Neutrophil (primary cell): Measurements from ENCODE around the gene SLC38A11.

ENCODE experiments used
- H3K27ac ChIP-seq: fragments of 200-600 bp; sonication (generic); 2 replicates; pipeline ENCODE4 v1.5.1; 2016; ENCODE audit warnings: mild to moderate bottlenecking, moderate library complexity
- H3K27me3 ChIP-seq: fragments of 200-600 bp; sonication (generic); 2 replicates; pipeline ENCODE4 v1.6.0; 2016; ENCODE audit warnings: mild to moderate bottlenecking
- H3K36me3 ChIP-seq: fragments of 200-600 bp; sonication (generic); 2 replicates; pipeline ENCODE4 v1.5.1; 2017
- H3K4me1 ChIP-seq, 2 experiments: fragments of 200-600 bp in 1 of 2; sonication (generic) in 1 of 2; 1 replicate in 1 of 2; 2 replicates in 1 of 2; pipeline versions ENCODE4 v1.5.1 to v1.6.1; 2013 to 2016; ENCODE audit warnings: low read depth in 1 of 2, low read length in 1 of 2, mild to moderate bottlenecking in 1 of 2, moderate library complexity in 1 of 2; ENCODE audit not compliant: control insufficient read depth in 1 of 2, insufficient read depth in 1 of 2
- H3K4me3 ChIP-seq, 2 experiments: fragments of 200-600 bp in 1 of 2; sonication (generic) in 1 of 2; 1 replicate in 1 of 2; 2 replicates in 1 of 2; pipeline ENCODE4 v1.5.1; 2013 to 2016; ENCODE audit warnings: low read depth in 1 of 2, low read length in 1 of 2, mild to moderate bottlenecking in 1 of 2, moderate library complexity in 1 of 2
- H3K9me3 ChIP-seq: fragments of 200-600 bp; sonication (generic); 2 replicates; pipeline ENCODE4 v1.5.1; 2016
- CTCF ChIP-seq: fragments of 200-600 bp; sonication (generic); IDR thresholded peaks from 2 replicates; pipeline ENCODE4 v1.5.1; 2016; ENCODE audit warnings: antibody characterized with exemption

Gene SLC38A11

GRCh38 chr2:164888592-164888991 is 66.7 kb downstream of the SLC38A11 start:
- Histone ChIP-seq H3K36me3 (no peaks in the 10 kb centered on the region), H3K27ac (no peak overlapping the region), H3K9me3 (no peaks in the 10 kb centered on the region), H3K4me3 (no peak overlapping the region), H3K27me3 (no peaks in the 10 kb centered on the region), H3K4me1 (no peaks in the 10 kb centered on the region)
- no peak for TF ChIP-seq CTCF

DNA sequence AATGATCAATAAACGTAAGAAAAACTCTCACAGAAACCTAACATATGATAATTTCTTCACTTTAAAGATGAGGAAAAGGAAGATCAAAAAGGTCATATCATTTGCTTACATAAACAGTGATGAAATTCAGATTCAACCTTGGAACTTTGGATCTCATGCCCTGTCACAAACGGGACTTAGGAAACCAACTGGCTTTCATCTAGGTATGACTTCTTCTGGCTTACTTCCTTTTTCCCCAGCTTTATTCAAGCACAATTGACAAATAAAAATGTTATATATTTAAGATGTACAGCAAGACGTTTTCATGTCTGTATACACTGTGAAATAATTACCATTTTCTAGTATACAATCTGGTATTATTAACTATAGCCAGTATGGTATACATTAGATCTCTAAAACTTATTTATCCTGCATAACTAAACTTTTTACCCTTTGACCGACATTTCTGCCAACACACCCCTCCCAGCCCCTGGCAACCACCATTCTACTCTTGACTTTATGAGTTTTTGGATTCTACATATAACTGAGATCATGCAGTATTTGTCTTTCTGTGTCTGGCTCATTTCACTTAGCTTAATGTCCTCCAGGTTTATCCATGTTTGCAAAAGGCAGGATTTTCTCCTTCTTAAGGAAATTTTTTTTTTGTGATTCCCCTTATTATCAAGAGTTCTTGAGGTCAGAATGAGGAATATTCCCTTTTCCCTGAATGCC is 67.7 kb downstream of the SLC38A11 start:
- Histone ChIP-seq H3K36me3 (no peaks in the 10 kb centered on the region), H3K27me3 (no peaks in the 10 kb centered on the region), H3K27ac (no peak overlapping the region), H3K9me3 (no peaks in the 10 kb centered on the region), H3K4me1 (no peaks in the 10 kb centered on the region), H3K4me3 (no peak overlapping the region)
- TF ChIP-seq CTCF: no peak

DNA sequence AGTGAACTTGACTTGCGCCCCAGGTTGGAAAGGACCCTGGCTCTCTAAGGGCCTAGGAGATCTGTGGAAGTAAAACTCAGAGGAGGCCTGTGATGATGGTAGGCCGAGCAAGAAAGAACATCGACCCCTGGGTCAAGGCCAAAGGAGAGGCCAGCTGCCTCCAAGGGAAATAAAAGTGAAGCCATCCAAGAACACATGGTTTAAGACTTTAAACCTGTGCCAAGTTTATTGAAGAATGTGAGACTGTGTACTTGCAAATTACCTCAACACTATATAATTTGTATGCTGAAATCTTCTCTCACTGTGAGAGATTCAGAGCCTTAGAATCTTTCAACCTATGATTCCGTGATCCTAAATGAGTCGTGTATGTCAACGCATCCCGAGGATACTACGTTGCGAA is 73.0 kb downstream of the SLC38A11 start:
- Histone ChIP-seq H3K4me1 (no peaks in the 10 kb centered on the region), H3K36me3 (no peaks in the 10 kb centered on the region), H3K9me3 (no peaks in the 10 kb centered on the region), H3K27ac (no peak overlapping the region), H3K4me3 (no peak overlapping the region), H3K27me3 (no peaks in the 10 kb centered on the region)
- no peak for TF ChIP-seq CTCF

DNA sequence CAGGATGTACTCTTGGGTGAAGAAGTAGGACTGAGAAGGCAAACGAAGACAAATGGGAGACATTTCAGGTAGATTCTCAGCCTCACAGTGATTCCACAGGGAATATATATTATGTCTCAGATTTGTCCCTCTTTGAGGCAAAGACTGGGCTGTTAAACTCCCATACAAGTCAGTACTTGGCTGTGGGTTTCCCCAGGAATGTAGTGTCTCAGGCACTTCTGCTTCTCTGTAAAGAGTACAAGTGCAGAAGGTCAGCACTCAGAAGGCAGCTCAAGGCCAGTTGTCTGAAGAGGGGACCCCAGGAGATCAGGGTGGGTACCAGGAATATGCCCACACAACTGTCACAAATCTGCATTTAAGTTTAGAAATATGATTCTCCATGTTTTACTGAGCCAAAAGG is 73.8 kb downstream of the SLC38A11 start:
- H3K4me3 ChIP-seq: no peak overlapping the region
- H3K27me3 ChIP-seq: no peaks in the 10 kb centered on the region
- TF ChIP-seq CTCF: no peak
- H3K36me3 ChIP-seq: no peaks in the 10 kb centered on the region
- H3K9me3 ChIP-seq: no peaks in the 10 kb centered on the region
- H3K27ac ChIP-seq: no peak overlapping the region
- H3K4me1 ChIP-seq: no peaks in the 10 kb centered on the region

DNA sequence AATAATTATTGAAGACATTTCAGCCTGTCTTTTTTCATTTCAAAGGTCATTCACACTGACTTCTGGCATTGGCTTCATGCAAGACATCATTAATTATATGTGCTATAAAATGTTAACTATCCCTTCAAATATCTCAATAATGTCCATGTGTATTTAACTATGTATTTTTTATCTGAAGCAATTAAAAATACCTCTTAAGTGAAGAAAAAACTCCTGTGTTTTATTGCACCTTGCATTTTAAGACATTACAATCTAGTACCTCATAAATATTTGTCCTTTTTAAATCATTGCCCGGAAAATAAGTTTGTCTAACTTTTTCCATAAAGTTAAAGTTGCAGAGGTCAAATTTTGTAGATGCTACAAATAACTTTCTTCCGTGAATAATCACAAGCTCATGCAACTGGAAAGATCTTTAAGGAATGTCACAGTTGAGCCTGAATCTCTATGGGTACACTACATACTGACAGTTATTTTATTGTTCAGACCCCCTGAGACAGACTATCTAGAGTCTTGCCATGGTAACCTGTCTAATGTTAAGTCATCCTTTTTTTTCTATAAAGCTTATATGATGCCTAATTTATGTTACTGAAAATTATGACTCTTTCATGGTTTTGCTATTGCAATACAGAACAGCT is 75.3 kb downstream of the SLC38A11 start:
- Histone ChIP-seq H3K27ac (no peak overlapping the region), H3K9me3 (no peaks in the 10 kb centered on the region), H3K36me3 (no peaks in the 10 kb centered on the region), H3K4me3 (no peak overlapping the region), H3K4me1 (no peaks in the 10 kb centered on the region), H3K27me3 (no peaks in the 10 kb centered on the region)
- TF ChIP-seq CTCF: no peak
